Anterior cingulate cortex (tissue), 58 donors: ENCODE measurements around the gene HPSE2.

ENCODE experiments used
- DNase-seq, 58 donors: peaks; one replicate each; lab custom pipeline; 2025; lab: John Stamatoyannopoulos, UW

The HPSE2 gene

DNA sequence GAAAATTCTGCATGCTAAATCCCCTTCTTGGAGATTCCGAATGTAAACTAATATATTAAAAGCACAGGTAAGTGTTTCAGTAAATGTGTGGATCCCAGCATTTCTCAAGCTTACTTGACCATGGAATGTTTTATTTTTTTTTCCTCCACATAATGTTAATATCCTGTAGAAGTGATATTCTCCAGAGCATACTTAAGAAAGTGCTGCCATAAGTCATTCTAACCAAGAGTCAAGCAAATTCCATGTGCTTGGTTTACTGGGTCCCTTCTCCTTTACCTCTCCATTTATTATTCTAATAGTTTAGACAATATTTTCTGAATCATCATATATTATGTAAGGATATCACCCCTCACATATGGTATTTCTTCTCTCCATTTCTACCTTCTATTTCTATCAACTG is 522.1 kb downstream of the HPSE2 start:
- DNase-seq: no peak

DNA sequence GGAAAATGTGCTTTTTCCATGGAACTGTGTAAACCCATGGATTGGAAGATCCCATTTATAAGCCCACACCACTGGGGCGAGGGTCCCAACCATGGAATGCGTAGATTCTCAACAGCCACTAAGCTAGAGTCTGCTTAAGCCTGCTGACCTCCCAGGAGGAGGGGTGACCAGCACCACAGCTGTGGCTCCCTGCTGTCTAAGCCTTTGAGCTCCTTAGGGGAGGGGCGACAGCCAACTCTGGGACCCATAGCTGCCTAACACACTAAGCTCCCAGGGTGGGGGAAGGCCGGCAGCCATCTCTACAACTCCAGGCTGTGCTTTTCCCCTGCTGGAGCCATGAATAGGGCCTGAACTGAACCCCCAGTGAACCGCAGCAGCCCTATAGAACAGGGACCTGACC is 539.1 kb downstream of the HPSE2 start:
- DNase-seq: no peak

DNA sequence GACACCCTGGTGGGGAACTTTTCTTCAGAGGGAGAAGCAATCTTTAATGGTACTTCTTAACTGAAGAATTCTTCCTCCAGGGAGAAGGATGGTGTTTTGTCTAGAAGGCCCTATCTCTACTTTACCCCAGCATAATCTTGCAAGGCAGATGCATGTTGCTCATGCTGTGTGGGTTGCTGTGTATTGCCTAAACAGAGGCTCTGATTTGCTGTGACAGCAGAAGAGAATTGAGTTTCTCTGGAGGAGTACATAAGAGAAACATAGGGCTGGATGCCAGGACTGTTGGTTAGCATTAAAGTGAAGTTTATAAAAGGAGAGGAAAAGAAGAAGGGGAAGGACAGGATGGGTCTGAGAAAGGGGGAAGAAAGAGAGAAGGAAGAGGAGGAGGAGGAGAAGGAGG is 540.8 kb downstream of the HPSE2 start:
- peak in 1 of 58 donors; percentile 1 for DNase-seq

DNA sequence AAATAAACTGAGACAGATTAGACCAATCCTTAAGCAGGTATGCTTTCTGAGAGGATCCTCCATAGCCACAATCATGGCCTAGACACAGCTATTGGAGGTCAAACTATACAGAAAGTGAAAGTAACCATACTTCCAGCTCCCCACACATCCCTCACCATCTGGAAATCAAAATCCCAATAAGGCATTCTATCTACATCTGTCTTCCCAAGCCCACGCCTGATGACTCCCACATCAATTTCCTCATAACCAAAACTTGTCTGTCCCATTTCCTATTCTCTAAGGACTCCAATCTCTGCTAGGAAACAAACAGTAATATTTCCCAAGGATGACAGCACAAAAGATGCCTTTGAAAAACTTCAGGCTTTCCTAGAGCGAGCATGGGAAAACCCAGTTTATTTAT is 541.6 kb downstream of the HPSE2 start:
- DNase-seq: no peak

DNA sequence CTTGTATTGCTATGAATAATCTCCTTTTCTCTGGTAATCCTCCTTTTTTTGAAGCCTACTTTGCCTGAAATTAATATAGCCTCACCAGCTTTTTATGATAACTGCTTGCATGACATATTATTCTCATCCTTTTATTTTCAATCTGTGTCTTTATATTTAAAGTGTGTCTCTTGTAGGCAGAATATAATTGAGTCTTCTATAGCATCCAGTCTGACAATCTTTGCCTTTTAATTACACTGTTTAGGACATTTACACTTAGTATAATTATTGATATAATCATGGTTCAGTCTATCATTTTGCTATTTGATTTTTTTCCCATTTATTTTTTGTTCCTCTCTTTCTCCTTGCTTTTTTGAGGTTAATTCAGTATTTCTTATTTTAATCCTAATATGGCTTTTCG is 548.0 kb downstream of the HPSE2 start:
- no peak for DNase-seq

DNA sequence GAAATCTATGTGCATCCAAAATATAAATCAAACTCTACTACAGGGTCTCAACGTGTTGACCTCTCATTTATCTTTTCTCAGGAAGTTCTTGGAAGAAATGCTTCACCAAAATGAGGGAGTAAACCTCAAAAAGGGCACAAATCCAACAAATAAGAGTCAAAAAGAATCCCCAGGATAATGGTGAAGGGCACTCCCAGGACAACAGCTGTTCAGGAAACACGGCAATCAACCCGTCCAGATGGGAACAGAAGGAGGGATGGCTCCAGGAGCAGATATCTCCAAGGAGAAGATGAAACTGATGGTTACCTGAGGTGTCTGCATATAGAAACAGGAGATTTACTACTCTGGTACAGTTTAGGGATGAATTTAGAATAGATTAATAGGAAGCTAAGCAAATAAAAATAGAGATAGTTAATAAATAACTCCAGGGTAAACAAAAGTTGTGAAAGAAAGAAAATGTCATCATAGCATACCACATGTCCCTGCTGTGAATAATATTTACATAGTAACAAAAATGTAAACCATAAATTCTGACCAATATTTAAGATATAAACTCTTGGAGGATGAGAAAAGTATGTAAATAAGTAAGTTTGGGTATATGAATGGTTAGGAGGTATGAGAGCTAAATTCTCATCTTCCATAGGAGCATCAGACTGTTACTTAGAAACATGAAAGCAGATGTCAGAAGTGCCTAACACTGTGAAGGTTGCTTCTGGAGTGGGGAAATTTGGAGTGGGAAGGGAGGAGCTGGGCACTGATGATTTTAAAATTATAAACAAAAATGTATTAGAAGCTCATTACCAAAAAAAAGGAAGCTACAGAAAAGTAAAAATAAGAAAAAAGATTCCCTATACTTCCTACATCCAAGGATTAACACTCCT is 551.4 kb downstream of the HPSE2 start:
- DNase-seq: no peak

DNA sequence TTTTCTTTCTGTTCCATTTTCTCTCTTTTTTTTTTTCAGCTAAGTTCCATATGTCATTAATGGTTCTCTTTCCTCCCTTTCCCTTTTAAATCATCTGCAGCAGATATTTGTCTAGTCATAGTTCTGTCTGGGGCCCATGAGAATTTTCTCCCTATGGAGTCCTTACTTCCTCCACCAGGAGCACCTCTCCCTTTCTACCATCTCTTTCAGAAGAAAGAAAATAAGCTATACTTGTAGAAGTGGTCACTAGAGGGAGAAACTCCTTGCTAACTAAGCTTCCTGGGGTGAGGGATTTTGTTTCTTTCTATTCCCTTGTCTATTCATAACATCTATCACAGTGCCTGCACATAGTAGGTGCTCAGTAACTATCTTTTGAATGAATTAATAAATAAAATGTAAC is 558.8 kb downstream of the HPSE2 start:
- no peak for DNase-seq

DNA sequence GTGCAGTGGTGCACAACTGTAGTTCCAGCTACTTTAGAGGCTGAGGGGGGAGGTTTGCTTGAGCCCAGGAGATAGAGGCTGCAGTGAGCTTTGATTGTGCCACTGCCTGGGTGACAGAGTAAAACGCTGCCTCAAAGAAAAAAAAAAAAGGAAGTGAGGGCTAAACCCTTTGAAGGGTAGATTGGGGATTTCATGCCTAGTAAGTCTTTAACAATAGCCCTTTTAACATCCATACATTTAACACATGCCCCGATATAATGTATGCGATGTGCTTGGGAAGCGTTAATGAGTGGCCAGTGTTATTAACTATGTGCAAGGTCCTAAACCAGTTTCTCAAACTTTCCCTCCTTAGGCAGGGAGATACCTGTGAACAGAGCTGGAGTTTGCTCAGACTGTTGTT is 559.8 kb downstream of the HPSE2 start:
- no peak for DNase-seq

DNA sequence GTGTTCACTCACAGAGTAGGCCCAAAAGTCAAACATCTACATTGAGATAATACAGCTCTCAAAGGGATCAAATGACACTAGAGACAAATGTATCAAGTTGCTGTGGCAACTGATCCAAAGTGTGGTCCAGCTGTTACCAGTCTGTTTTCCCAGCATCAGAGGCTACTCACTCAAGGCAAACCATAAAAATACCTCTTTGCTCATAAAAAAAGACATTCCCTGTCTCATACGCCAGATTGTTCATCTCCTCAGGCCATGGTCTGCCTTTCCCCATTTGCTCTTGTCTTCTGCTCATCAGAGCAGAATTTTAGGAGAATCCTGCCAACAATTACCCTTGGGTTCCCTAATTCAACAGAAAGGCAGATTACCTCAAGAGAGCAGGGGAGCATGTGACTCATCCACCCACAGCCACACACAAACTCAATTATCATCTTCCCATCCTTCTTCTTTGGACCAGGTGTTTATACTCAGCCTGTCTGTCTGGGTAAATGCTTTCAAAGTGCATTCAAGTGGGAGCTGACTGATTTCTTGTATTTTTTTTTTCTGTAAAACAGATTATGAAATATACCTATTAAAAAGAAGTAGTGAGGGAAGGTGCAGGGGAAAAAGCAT is 562.4 kb downstream of the HPSE2 start:
- no peak for DNase-seq

DNA sequence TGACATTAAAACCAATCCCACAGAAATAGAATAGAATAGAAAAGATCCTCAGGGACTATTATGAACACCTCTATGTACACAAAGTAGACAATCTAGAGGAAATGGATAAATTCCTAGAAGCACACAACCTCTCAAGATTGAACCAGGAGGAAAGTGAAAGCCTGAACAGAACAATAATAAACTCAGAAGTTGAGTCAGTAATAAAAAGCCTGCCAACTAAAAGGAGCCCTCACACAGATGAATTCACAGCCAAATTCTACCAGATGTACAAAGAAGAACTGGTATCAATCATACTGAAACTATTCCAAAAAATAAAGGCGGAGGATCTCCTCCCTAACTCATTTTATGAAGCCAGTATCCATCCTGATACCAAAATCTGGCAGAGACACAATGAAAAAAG is 568.6 kb downstream of the HPSE2 start:
- DNase-seq: no peak

DNA sequence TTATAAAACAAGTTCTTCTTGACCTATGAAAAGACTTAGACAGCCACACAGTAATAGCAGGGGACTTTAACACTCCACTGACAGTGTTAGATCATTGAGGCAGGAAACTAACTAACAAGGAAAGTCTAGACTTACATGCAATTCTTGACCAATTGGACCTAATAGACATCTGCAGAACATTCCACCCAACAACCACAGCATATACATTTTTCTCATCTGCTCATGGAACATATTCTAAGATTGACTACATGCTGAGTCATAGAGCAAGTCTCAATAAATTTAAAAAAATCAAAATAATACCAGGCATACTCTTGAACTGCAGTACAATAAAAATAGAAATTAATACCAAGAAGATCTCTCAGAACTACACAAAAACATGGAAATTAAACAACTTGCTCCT is 569.4 kb downstream of the HPSE2 start:
- DNase-seq: no peak

DNA sequence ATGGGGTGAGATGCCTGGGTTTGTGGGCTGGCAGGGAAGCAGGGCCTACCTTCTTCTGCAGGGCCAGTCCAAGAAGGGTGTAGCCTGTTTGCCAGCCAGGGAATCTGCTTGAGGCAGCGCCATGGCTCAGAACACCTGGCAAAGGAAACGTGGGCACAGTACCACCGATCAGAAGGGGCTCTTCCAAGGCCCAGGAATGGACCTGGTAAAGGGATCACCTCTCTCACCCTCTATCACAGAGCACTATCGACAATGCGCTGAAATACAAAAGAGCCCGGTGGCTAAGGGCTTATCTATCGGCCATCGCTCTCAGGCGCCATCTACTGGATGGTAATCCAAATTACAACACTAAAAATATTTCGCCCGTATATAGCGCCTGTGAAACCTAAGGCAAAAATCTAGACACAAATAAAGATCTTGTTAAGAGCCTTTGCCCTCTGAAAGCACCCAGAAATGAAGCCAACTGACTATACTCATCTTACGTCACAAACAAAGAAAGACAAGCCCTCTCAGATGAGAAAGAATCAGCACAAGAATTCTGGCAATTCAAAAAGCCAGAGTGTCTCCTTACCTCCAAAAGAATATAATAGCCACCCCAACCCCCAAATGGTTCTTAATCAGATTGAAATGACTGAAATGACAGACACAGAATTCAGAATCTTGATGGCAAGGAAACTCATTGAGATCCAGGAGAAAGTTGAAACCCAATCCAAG is 571.2 kb downstream of the HPSE2 start:
- no peak for DNase-seq

DNA sequence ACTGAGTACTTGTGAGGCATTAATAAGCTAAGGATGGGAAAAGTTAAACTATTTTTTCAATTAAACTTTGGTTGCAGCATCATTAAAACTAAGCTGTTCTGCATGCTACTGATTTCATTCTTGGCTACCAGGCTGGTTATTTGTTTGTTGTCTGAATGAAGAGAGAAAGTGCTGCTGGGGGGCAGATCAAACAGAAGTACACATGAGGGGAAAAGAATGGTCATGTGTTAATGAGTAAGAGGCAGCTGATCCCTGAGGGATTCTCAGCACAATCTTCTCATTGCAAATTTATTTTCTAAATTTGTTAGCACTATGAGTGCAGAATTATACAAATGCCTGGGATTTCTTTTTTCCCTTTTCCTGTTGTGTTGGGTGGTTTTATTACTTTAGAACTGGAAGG is 575.7 kb downstream of the HPSE2 start:
- DNase-seq: no peak

DNA sequence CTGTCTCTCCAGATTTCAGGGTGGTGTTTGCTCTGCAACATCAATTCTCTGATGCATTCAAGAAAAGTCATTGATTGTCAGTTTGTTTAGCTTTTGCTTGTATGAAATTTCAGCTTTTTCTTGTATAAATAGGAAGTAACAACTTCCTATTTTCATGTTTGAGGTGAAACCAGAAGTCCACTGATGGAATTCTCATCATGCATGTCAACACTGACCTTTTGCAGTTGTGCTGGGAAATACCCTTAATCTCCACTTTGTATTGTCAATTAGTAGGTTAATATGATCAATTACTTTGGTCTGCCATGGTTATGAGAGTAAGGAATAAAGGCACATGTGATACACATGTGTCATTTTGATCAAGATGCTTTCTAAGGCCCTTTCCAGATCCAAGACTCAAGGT is 580.2 kb downstream of the HPSE2 start:
- DNase-seq: no peak

DNA sequence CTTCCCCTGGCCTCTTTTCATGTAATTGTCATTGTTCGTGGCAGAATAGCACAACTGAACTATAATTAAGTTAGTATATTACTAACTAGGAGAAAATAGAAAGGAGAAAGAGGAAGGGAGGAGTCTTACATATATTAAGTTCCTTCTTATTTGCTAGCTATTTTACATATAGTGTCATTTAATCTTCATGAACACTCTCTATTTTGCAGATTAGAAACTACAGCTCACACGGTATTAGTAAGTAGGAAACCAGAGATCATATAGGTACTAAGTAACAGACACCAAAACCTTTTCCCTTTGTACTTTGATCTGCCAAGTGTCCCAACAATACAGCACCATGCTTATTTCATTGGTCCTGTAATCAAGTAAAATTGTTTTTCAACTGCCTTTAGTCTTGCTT is 586.5 kb downstream of the HPSE2 start:
- DNase-seq: no peak

DNA sequence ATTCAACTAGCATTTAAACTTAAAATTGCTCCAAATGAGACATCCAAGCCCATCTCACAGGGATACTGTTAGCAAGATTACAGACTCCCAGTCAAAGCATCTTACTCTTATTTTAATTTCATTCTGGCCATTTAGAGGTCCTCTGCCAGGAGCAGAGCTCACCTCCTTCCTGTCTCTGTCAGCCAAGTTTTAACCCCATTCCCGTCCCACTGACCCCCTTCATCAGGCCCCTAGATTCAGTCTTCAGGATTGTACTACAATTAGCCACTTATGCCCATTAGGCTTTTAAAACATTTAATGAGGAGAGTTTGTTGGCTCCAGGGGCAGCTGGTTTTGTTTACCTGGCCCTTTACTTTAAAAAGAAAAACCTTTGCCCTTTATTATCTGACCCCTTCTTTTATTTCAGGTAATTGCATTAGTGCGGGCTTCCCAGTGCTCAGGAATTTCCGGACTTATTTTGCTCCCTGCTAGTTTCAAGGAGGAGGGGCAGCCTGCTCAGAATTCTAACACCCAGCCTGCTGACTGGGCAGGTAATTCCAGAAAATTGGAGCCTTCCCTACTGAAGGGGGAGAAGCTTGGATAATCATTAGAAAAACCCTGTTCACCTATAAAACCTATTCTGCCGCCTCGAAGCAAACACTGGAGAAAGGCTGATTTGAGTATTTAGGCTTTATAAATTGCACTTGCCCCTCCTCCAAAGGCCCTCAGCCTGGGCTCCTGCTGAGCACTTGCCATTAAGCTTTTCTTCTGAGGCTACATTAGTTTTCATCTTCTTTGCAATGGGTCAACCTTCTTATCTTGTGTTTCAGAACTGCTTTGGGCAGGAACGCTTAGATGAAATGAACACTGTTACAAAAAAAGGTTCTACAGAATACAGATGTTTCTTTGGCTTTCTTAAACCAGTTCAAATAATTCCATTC is 588.4 kb downstream of the HPSE2 start:
- no peak for DNase-seq

DNA sequence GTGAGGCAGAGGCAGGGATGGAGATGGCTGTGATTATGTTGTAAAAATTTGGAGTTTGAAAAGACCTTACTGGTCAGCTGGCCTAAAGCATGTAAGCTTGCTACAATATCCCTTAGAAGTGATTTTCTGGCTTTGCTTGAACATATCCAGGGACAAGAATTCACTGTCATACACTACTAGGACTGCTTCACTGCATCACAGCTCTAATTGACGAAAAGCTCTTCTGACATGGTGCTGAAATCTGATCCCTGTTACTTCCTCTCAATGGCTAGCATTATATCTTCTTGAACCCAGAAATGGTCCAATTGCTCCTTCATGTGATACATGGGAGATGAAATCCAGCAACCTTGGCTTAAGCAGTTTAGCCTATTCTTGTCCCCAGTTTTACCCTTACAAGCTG is 591.2 kb downstream of the HPSE2 start:
- no peak for DNase-seq

DNA sequence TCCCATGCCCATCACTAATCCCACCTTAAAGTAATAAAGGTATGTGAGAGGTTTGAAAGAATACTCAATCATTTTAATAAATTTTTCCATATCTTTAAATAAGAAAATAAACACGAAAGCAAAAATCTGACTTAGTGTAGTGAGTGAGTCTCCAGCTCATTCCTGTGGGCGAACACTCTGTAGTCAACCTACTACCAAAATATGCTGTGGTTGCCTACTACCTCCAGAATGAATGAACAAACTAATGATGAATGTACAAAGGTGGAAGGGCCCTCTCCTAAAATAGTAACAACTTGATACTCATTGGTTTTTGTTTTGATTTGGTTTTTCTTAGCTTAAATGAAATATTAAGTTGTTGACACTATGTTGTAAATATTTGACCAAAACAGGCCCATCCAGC is 593.4 kb downstream of the HPSE2 start:
- DNase-seq: no peak

DNA sequence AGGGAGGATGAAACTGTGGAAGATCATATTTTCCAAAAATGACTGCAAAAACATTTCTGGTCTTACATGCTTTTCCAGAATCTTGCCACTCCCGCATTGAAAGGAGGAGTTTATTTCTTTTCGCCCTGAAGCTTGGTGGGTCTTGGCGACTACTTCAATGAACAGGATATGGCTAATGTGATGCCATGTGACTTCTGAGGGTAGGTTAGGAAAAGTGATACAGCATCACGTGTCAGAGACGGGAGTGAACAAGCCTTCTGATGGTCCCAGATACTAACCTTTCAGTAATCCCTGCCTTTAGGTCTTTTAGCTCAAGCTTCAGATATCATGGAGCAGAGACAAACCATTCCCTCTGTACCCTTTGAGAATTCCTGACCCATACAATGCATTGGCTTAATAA is 596.7 kb downstream of the HPSE2 start:
- no peak for DNase-seq

DNA sequence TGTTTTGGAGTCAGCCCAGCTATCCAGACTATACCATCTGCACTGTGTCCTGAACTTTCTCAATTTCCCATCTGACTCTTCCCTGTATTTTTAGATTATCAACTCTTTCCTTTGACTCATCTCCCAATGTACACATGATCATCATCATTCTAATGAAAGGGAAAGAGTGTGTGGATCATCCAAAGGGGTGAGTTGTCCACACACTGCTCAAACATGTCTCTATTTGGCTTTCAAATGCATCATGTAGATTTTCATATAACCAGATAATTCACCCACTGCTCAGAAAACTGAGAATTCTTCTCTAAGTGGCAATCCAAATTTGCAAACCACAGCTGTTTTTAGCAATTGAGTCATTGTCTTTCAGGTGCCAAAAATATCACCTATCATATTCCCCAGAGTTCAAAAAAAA is 598.7 kb downstream of the HPSE2 start:
- DNase-seq: no peak
